ENCODE measurements around the gene TMEM179. TPM values are rescaled to one million over a fixed set of nuclear protein-coding genes. Genes with fewer than 3 reads are reported as not detected.
A peak's percentile ranks its signal among the peaks of the same experiment; 100 is the strongest.

TMEM179 gene
- total RNA-seq, 4 donors from 2014 or later: 0.54 to 3.1 (median 1.7) TPM; not detected in 1

- H3K9me3 ChIP-seq: no peaks in the 10 kb centered on the region
- no peak overlapping the region for H3K27ac ChIP-seq
- no peaks in the 10 kb centered on the region for H3K4me1 ChIP-seq
- peak in 1 of 3 donors; percentile 33 for DNase-seq
- no peak for TF ChIP-seq POLR2A (IDR thresholded peaks at IDR 0.05)
- TF ChIP-seq, protein P1, sequence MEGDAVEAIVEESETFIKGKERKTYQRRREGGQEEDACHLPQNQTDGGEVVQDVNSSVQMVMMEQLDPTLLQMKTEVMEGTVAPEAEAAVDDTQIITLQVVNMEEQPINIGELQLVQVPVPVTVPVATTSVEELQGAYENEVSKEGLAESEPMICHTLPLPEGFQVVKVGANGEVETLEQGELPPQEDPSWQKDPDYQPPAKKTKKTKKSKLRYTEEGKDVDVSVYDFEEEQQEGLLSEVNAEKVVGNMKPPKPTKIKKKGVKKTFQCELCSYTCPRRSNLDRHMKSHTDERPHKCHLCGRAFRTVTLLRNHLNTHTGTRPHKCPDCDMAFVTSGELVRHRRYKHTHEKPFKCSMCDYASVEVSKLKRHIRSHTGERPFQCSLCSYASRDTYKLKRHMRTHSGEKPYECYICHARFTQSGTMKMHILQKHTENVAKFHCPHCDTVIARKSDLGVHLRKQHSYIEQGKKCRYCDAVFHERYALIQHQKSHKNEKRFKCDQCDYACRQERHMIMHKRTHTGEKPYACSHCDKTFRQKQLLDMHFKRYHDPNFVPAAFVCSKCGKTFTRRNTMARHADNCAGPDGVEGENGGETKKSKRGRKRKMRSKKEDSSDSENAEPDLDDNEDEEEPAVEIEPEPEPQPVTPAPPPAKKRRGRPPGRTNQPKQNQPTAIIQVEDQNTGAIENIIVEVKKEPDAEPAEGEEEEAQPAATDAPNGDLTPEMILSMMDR (IDR thresholded peaks at IDR 0.05): no peak
- H3K27me3 ChIP-seq: no peaks in the 10 kb centered on the region
- no peak overlapping the region for H3K4me3 ChIP-seq
- H3K36me3 ChIP-seq: no peaks in the 10 kb centered on the region
These were observed 46.1 kb downstream of the TMEM179 start for GRCh38 chr14:104558231-104559027.

DNA sequence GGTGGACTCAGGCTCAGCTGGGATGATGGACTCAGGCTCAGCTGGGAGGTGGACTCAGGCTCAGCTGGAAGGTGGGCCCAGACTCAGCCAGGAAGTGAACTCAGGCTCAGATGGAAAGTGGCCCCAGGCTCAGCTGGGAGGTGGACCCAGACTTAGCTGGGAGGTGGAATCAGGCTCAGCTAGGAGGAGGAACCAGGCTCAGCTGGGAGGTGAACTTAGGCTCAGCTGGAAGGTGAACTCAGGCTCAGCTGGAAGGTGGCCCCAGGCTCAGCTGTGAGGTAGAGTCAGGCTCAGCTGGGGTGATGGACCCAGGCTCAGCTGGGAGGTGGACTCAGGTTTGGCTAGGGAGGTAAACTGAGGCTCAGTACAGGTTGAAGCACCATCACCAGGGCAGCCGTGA, 46.8 kb downstream of the TMEM179 start:
- no peak overlapping the region for H3K4me3 ChIP-seq
- TF ChIP-seq POLR2A (IDR thresholded peaks at IDR 0.05): no peak
- TF ChIP-seq, protein P1 (IDR thresholded peaks at IDR 0.05): no peak
- H3K27me3 ChIP-seq: no peaks in the 10 kb centered on the region

GRCh38 chr14:104557086-104557485, 47.5 kb downstream of the TMEM179 start:
- H3K36me3 ChIP-seq: no peaks in the 10 kb centered on the region
- no peak overlapping the region for H3K4me3 ChIP-seq
- no peaks in the 10 kb centered on the region for H3K27me3 ChIP-seq
- DNase-seq: no peak
- H3K27ac ChIP-seq: no peak overlapping the region
- no peaks in the 10 kb centered on the region for H3K4me1 ChIP-seq
- H3K9me3 ChIP-seq: no peaks in the 10 kb centered on the region
- no peak for TF ChIP-seq POLR2A (IDR thresholded peaks at IDR 0.05)
- TF ChIP-seq, protein P1 (IDR thresholded peaks at IDR 0.05): no peak

More for the DNA sequence above, 46.8 kb downstream of the TMEM179 start:
- Histone ChIP-seq H3K9me3 (no peaks in the 10 kb centered on the region), H3K36me3 (no peaks in the 10 kb centered on the region), H3K27ac (no peak overlapping the region), H3K4me1 (no peaks in the 10 kb centered on the region)
- peak in 1 of 3 donors; percentile 28 for DNase-seq

GRCh38 chr14:104556256-104557021, 48.1 kb downstream of the TMEM179 start:
- no peaks in the 10 kb centered on the region for H3K27me3 ChIP-seq
- DNase-seq: peak in 1 of 3 donors; percentile 34
- H3K27ac ChIP-seq: no peak overlapping the region
- no peaks in the 10 kb centered on the region for H3K36me3 ChIP-seq
- H3K9me3 ChIP-seq: no peaks in the 10 kb centered on the region
- TF ChIP-seq, protein P1 (IDR thresholded peaks at IDR 0.05): no peak
- H3K4me1 ChIP-seq: no peaks in the 10 kb centered on the region
- no peak overlapping the region for H3K4me3 ChIP-seq

GRCh38 chr14:104555430-104556255, 48.9 kb downstream of the TMEM179 start:
- no peak overlapping the region for H3K4me3 ChIP-seq
- TF ChIP-seq, protein P1 (IDR thresholded peaks at IDR 0.05): no peak
- TF ChIP-seq POLR2A (IDR thresholded peaks at IDR 0.05): no peak
- no peaks in the 10 kb centered on the region for H3K4me1 ChIP-seq
- H3K36me3 ChIP-seq: no peaks in the 10 kb centered on the region
- H3K9me3 ChIP-seq: no peaks in the 10 kb centered on the region
- H3K27me3 ChIP-seq: no peaks in the 10 kb centered on the region
- DNase-seq: peak in 1 of 3 donors; percentile 29
- H3K27ac ChIP-seq: no peak overlapping the region
